Mucosa of rectum (tissue), 2 donors: ENCODE measurements around the gene ACTR3C.

Experiments
- H3K27ac ChIP-seq, 2 donors: one replicate each; pipeline ENCODE4 v1.7.0; 2013; ENCODE audit warnings: inconsistent platforms in 2 of 2, low read depth in 2 of 2, low read length in 2 of 2
- H3K27me3 ChIP-seq, 2 donors: one replicate each; pipeline ENCODE4 v1.7.0; 2013; ENCODE audit warnings: low read length in 2 of 2; ENCODE audit not compliant: control insufficient read depth in 2 of 2, insufficient read depth in 2 of 2
- H3K36me3 ChIP-seq, 2 donors: one replicate each; pipeline ENCODE4 v1.7.0; 2013; ENCODE audit warnings: low read length in 2 of 2; ENCODE audit not compliant: control insufficient read depth in 2 of 2, insufficient read depth in 2 of 2
- H3K4me1 ChIP-seq, 2 donors: one replicate each; pipeline ENCODE4 v1.7.0; 2013; ENCODE audit warnings: low read length in 2 of 2, mild to moderate bottlenecking in 1 of 2; ENCODE audit not compliant: control insufficient read depth in 2 of 2, insufficient read depth in 2 of 2
- H3K4me3 ChIP-seq, 2 donors: one replicate each; pipeline ENCODE4 v1.7.0; 2013; ENCODE audit warnings: low read length in 2 of 2
- H3K9ac ChIP-seq, 2 donors: one replicate each; pipeline ENCODE4 v1.7.0; 2013; ENCODE audit warnings: low read length in 2 of 2, low read depth in 1 of 2, mild to moderate bottlenecking in 1 of 2
- H3K9me3 ChIP-seq, 2 donors: one replicate each; pipeline ENCODE4 v1.7.0; 2013; ENCODE audit warnings: low read length in 2 of 2; ENCODE audit not compliant: control insufficient read depth in 2 of 2
- donor health status: healthy.
- donor health status: Normal muscosa, but diverticular disease.

Gene ACTR3C

GRCh38 chr7:150336746-150337145, 13.4 kb upstream of the ACTR3C start:
- H3K27me3 ChIP-seq = no peaks in the 10 kb centered on the region

GRCh38 chr7:150335774-150336112, 12.4 kb upstream of the ACTR3C start:
- peaks cover 20 to 33% of the 10 kb centered on the region in 2 donors for H3K4me1 ChIP-seq
- H3K27me3 ChIP-seq = no peaks in the 10 kb centered on the region
- H3K4me3 ChIP-seq = no peak overlapping the region
- H3K9ac ChIP-seq = no peak overlapping the region
- no peaks in the 10 kb centered on the region for H3K9me3 ChIP-seq
- peak overlapping the region in 1 of 2 donors; percentile 53 for H3K27ac ChIP-seq
- peaks cover 0 to 4% of the 10 kb centered on the region in 2 donors for H3K36me3 ChIP-seq

More at GRCh38 chr7:150336746-150337145, 13.4 kb upstream of the ACTR3C start:
- Histone ChIP-seq H3K4me1 (peaks cover 20 to 39% of the 10 kb centered on the region in 2 donors), H3K36me3 (peaks cover 0 to 4% of the 10 kb centered on the region in 2 donors), H3K4me3 (no peak overlapping the region), H3K27ac (no peak overlapping the region), H3K9ac (no peak overlapping the region), H3K9me3 (no peaks in the 10 kb centered on the region)

- Histone ChIP-seq H3K4me3 (no peak overlapping the region), H3K36me3 (peaks cover 3 to 7% of the 10 kb centered on the region in 2 donors), H3K27ac (peak overlapping the region in 1 of 2 donors; percentile 53), H3K4me1 (peaks cover 20 to 32% of the 10 kb centered on the region in 2 donors), H3K9me3 (no peaks in the 10 kb centered on the region), H3K27me3 (no peaks in the 10 kb centered on the region), H3K9ac (no peak overlapping the region)
These were observed 11.9 kb upstream of the ACTR3C start for GRCh38 chr7:150335108-150335773.

DNA sequence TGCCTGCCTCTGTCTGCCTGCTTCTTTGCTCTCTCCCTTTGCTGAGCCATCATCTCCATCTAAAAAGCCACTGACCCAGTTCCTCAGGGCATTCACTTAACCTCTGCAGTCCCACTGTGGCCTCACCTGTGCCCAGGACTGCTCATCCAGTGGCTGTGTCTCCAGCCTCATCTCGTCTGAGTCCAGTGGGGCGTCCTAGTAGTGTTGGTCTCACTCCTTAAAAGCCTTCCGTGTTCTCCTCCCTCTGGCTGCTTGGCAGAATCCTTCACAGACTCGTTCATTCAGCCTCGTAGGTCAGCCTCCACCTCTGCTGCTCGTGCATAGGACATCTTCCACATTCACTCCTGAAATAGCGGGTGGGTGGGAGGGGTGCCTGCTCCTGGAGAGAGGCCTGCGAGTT, 10.8 kb upstream of the ACTR3C start:
- Histone ChIP-seq H3K9me3 (no peaks in the 10 kb centered on the region), H3K9ac (no peak overlapping the region), H3K27ac (no peak overlapping the region), H3K4me1 (peaks cover 10 to 21% of the 10 kb centered on the region in 2 donors), H3K36me3 (peaks cover 4 to 9% of the 10 kb centered on the region in 2 donors), H3K27me3 (no peaks in the 10 kb centered on the region), H3K4me3 (no peak overlapping the region)

GRCh38 chr7:150333659-150334058, 10.3 kb upstream of the ACTR3C start:
- Histone ChIP-seq H3K4me3 (no peak overlapping the region), H3K4me1 (peaks cover 10 to 17% of the 10 kb centered on the region in 2 donors), H3K9ac (no peak overlapping the region), H3K27me3 (no peaks in the 10 kb centered on the region), H3K36me3 (peaks cover 4 to 11% of the 10 kb centered on the region in 2 donors), H3K9me3 (no peaks in the 10 kb centered on the region), H3K27ac (no peak overlapping the region)

DNA sequence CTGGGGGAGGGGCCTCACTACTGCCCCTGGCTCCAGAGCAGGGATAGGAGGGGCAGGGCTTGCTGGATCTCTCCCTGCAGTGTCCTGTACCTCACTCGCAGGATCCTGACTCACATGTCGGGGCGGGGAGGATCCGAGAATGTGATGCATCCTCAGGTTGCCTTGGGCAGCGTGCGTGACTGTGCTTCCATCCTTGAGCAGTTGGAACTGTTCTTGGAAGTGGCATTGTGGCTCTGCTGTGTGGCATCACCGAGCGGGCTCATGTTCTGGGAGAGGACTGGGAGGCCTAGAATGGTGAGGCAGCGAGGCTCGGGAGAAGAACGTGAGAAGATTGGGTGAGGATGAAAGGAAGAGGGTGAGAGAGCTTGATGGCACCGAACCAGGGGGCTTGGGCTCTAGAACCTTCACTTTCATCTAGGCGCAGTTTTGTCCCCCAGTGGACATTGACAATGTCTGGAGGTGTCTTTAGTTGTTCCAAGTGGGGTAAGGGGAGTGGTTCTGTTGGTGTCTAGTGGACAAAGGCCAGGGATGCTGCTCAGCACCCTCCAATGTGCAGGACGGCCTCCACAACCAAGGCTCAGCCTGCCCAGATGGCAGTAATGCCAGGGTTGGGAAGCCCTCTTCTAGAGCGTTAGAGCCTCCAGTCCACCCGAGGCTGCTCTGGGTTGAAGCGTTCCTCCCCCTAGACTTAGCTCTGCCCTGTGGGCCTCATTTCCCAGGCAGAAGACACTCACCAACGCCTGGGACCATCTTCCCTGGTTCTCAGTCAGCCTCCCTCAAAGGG, 9.7 kb upstream of the ACTR3C start:
- Histone ChIP-seq H3K4me3 (no peak overlapping the region), H3K27ac (no peak overlapping the region), H3K9ac (no peak overlapping the region), H3K4me1 (peaks cover 10 to 13% of the 10 kb centered on the region in 2 donors), H3K9me3 (no peaks in the 10 kb centered on the region), H3K27me3 (no peaks in the 10 kb centered on the region), H3K36me3 (peaks cover 6 to 15% of the 10 kb centered on the region in 2 donors)

GRCh38 chr7:150330211-150330885, 7.0 kb upstream of the ACTR3C start:
- no peaks in the 10 kb centered on the region for H3K9me3 ChIP-seq
- H3K27ac ChIP-seq = no peak overlapping the region
- H3K4me1 ChIP-seq = no peaks in the 10 kb centered on the region
- no peak overlapping the region for H3K9ac ChIP-seq
- H3K27me3 ChIP-seq = no peaks in the 10 kb centered on the region
- H3K4me3 ChIP-seq = no peak overlapping the region
- peaks cover 6 to 13% of the 10 kb centered on the region in 2 donors for H3K36me3 ChIP-seq

DNA sequence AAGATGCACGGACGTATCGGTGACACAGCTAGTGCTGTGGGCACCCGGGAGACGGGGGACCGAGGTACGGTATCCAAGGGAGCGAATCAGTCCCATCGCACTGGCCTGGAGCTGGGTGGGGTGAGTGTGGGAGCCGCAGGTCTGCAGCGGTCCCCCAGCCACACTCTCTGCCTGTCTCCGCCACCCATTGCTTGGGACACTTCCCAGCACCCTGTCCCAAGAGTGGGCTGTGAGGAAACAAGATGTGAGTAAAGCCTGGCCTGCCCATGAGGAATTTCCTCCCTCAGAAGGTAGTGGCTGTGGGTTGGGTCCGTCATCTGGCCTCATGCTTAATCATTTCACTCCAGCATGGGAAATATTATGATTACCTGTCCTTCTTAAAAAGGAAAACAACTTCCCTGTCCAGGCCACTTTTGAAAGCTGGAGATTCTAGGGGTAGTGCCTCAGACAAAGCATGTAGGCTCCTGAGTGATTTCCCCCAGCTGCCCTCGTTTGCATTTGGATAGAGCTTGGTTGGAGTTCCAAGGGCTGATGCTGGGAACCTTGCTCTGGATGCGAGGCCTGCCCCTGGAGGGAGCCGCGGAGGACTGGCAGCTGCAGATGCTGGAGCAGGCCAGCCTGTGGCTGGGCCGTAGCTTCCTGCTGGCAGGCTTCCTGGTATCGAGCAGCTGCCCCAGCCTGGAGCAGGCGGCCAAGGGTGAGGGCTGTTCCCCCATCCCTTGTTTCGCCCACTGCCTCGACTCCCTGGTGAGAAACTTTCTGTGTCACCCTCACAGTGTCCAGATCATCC, 6.2 kb upstream of the ACTR3C start:
- H3K9ac ChIP-seq = no peak overlapping the region
- no peaks in the 10 kb centered on the region for H3K9me3 ChIP-seq
- H3K4me1 ChIP-seq = peaks cover 2 to 3% of the 10 kb centered on the region in 2 donors
- no peak overlapping the region for H3K4me3 ChIP-seq
- H3K36me3 ChIP-seq = peaks cover 6 to 13% of the 10 kb centered on the region in 2 donors
- no peak overlapping the region for H3K27ac ChIP-seq
- no peaks in the 10 kb centered on the region for H3K27me3 ChIP-seq

DNA sequence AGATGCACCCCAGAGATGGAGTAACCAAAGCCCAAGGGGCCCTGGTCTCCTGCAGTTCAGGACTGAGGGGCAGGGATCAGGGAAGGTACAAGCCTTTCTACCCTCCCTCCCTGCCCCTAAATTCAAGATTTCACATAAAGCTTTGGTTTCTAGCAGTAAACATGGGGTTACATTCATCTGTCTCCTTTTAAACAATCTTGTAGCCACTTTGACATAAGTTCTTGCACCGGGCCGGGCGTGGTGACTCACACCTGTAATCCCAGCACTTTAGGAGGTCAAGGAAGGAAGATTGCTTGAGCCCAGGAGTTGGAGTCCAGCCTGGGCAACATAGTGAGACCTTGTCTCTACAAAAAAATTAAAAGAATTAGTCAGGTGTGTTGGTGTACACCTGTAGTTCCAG, 4.0 kb upstream of the ACTR3C start:
- Histone ChIP-seq H3K36me3 (peaks cover 6 to 13% of the 10 kb centered on the region in 2 donors), H3K4me3 (no peak overlapping the region), H3K27ac (no peak overlapping the region), H3K9me3 (no peaks in the 10 kb centered on the region), H3K9ac (no peak overlapping the region), H3K4me1 (peaks cover 15 to 17% of the 10 kb centered on the region in 2 donors), H3K27me3 (no peaks in the 10 kb centered on the region)
